Prostate gland (tissue), 2 donors: Measurements from ENCODE around the gene PKP4.
"Not testable (repeated sequence)": the region's sequence is repeated elsewhere in the genome, so short reads cannot be mapped to it uniquely, and the experiment has no call there.

Experiments used
- CTCF ChIP-seq, 4 experiments: fragments of 200-600 bp in 2 of 4; fragments of 450-650 bp in 2 of 4; sonication (generic) in 2 of 4; IDR thresholded peaks; 1 replicate in 3 of 4; 2 replicates in 1 of 4; pipeline ENCODE4 v1.5.1; 2016 to 2019; ENCODE audit warnings: antibody characterized with exemption in 4 of 4, mild to moderate bottlenecking in 2 of 4, moderate library complexity in 2 of 4
- POLR2A ChIP-seq: fragments of 450-650 bp; IDR thresholded peaks from one replicate; pipeline ENCODE4 v1.6.1; 2016; ENCODE audit warnings: antibody characterized with exemption, mild to moderate bottlenecking

- TF ChIP-seq CTCF (IDR thresholded peaks at IDR 0.05); POLR2A: not testable (repeated sequence)
Observed at GRCh38 chr2:158439062-158439461, 17.7 kb upstream of the PKP4 start.
